Measurements from ENCODE around the gene OR6X1.
"Not testable (repeated sequence)": the region's sequence is repeated elsewhere in the genome, so short reads cannot be mapped to it uniquely, and the experiment has no call there.

The OR6X1 gene

GRCh38 chr11:123725995-123726655 is 28.2 kb downstream of the OR6X1 start:
- H3K4me1 ChIP-seq (ENCODE audit: insufficient read depth, low read length): no peaks in the 10 kb centered on the region
- H3K9ac ChIP-seq (ENCODE audit: low read depth, low read length): no peak overlapping the region
- H3K27ac ChIP-seq (ENCODE audit: low read length): no peak overlapping the region
- H3K4me3 ChIP-seq (ENCODE audit: low read length): no peak overlapping the region
- H3K36me3 ChIP-seq (ENCODE audit: insufficient read depth, low read depth, low read length): peaks cover 83% of the 10 kb centered on the region
- no peaks in the 10 kb centered on the region; the same call in none of the 2 replicates for H3K9me3 ChIP-seq (ENCODE audit: insufficient read depth, low read depth, low read length)
- no peaks in the 10 kb centered on the region for H3K27me3 ChIP-seq (ENCODE audit: insufficient read depth, low read length)

GRCh38 chr11:123719452-123719851 is 34.9 kb downstream of the OR6X1 start:
- Histone ChIP-seq H3K4me3 (ENCODE audit: low read length) (no peak overlapping the region), H3K4me1 (ENCODE audit: insufficient read depth, low read length) (no peaks in the 10 kb centered on the region), H3K9ac (ENCODE audit: low read depth, low read length) (no peak overlapping the region), H3K27ac (ENCODE audit: low read length) (no peak overlapping the region), H3K27me3 (ENCODE audit: insufficient read depth, low read length) (no peaks in the 10 kb centered on the region), H3K36me3 (ENCODE audit: insufficient read depth, low read depth, low read length) (peaks cover 16% of the 10 kb centered on the region), H3K9me3 (ENCODE audit: insufficient read depth, low read depth, low read length) (no peaks in the 10 kb centered on the region; the same call in 1 of the 2 replicates)

DNA sequence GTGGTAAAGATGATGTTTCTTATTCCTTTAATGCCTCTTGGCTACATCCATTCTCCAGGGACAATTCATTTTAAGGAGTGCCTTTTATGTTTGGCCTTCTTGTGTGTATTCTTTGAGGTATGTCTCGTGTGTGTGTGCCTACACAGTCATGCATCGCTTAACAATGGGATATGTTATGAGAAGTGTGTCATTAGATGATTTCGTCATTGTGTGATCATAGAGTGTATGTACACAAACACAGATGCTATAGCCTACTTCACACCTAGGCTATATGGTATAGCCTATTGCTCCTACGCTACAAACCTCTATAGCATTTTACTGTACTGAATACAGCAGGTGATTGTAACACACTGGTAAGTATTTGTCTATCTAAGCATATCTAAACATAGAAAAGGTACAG is 35.8 kb downstream of the OR6X1 start:
- no peaks in the 10 kb centered on the region for H3K4me1 ChIP-seq (ENCODE audit: insufficient read depth, low read length)
- H3K27me3 ChIP-seq (ENCODE audit: insufficient read depth, low read length): no peaks in the 10 kb centered on the region
- no peak overlapping the region for H3K9ac ChIP-seq (ENCODE audit: low read depth, low read length)
- H3K36me3 ChIP-seq (ENCODE audit: insufficient read depth, low read depth, low read length): peaks cover 6% of the 10 kb centered on the region; the same call in 1 of the 2 replicates
- H3K9me3 ChIP-seq (ENCODE audit: insufficient read depth, low read depth, low read length): no peaks in the 10 kb centered on the region
- H3K4me3 ChIP-seq (ENCODE audit: low read length): no peak overlapping the region
- no peak overlapping the region for H3K27ac ChIP-seq (ENCODE audit: low read length)

DNA sequence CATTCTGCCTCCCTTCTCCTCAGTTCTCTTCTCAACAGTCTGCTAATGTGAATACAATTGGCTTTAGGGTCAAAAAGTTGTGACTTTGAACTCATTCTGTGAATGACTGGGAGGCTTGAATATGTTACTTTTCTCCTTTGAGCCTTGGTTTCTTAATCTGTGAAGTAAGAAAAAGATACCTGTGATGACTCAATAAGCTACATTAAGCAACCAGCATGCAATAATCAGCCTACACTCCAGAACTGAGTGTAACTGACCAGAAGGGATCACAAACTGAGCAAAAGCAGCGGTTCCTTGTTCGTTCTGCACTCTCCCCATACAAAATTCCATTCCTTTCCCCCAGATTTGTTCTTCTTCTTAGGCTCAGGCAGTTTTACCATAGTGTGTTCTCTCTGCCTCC is 36.3 kb downstream of the OR6X1 start:
- Histone ChIP-seq H3K4me1 (ENCODE audit: insufficient read depth, low read length) (no peaks in the 10 kb centered on the region), H3K27ac (ENCODE audit: low read length) (no peak overlapping the region), H3K27me3 (ENCODE audit: insufficient read depth, low read length) (no peaks in the 10 kb centered on the region), H3K4me3 (ENCODE audit: low read length) (no peak overlapping the region), H3K9ac (ENCODE audit: low read depth, low read length) (no peak overlapping the region), H3K9me3 (ENCODE audit: insufficient read depth, low read depth, low read length) (no peaks in the 10 kb centered on the region), H3K36me3 (ENCODE audit: insufficient read depth, low read depth, low read length) (0 out of 2 replicates have a peak, but pooled peaks cover 2% of the 10 kb centered on the region)

GRCh38 chr11:123712627-123713026 is 41.7 kb downstream of the OR6X1 start:
- not testable (repeated sequence) for H3K4me1 ChIP-seq (ENCODE audit: insufficient read depth, low read length); H3K27me3 ChIP-seq (ENCODE audit: insufficient read depth, low read length); H3K4me3 ChIP-seq (ENCODE audit: low read length); H3K27ac ChIP-seq (ENCODE audit: low read length); H3K9me3 ChIP-seq (ENCODE audit: insufficient read depth, low read depth, low read length); H3K36me3 ChIP-seq (ENCODE audit: insufficient read depth, low read depth, low read length); H3K9ac ChIP-seq (ENCODE audit: low read depth, low read length)

DNA sequence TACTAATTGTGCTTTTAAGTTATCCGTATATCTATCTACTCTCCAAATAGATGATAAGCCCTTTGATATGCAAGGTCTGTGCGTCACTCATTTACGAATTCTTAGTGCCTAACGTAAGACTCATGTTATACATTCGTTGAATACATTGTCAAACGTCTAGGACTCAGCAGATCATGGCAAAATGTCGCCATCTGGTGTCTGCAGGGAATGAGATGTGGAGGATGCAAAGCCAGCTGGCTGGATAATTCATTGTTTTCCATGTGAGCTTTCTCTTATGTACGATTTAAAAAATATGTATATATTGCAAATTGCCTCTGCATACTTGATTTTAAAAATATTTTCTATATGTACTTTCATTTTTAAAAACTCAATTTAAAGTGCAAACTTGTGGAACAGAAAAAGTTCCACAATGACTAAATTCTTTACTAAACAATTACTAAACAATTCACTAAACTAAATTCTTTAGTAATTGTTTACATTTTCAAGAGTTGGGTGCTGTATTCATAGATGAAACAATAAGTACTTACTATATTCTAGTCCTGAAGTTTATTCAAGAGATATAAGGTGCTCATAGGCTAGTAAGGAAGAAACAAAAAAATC is 46.6 kb downstream of the OR6X1 start:
- Histone ChIP-seq H3K9ac (ENCODE audit: low read depth, low read length) (no peak overlapping the region), H3K9me3 (ENCODE audit: insufficient read depth, low read depth, low read length) (no peaks in the 10 kb centered on the region), H3K4me1 (ENCODE audit: insufficient read depth, low read length) (no peaks in the 10 kb centered on the region), H3K27me3 (ENCODE audit: insufficient read depth, low read length) (no peaks in the 10 kb centered on the region), H3K36me3 (ENCODE audit: insufficient read depth, low read depth, low read length) (no peaks in the 10 kb centered on the region), H3K27ac (ENCODE audit: low read length) (no peak overlapping the region), H3K4me3 (ENCODE audit: low read length) (no peak overlapping the region)

- Histone ChIP-seq H3K36me3 (ENCODE audit: insufficient read depth, low read depth, low read length) (no peaks in the 10 kb centered on the region), H3K27ac (ENCODE audit: low read length) (no peak overlapping the region), H3K9ac (ENCODE audit: low read depth, low read length) (no peak overlapping the region), H3K9me3 (ENCODE audit: insufficient read depth, low read depth, low read length) (no peaks in the 10 kb centered on the region), H3K4me3 (ENCODE audit: low read length) (no peak overlapping the region), H3K4me1 (ENCODE audit: insufficient read depth, low read length) (no peaks in the 10 kb centered on the region), H3K27me3 (ENCODE audit: insufficient read depth, low read length) (no peaks in the 10 kb centered on the region)
Measured at GRCh38 chr11:123707206-123707605, 47.1 kb downstream of the OR6X1 start.

DNA sequence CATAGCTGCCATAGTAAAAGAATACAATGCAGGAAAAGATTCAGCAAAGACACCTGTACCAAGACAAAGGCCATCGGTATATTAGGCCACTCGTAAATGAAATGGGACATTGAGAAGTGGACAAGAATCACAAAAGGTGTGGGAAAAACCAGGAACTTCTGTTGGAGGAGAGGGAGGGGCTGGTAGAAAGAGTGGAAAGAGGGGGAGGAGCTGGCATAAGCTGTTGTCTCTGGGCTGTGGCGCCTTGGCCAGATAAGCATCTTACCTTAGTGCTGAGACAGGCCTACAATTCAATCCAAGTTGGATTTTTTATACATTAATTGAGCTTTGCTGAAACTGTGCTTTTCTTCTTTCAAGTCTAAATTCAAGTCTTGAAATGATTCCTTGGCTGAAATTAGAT is 50.0 kb downstream of the OR6X1 start:
- H3K9ac ChIP-seq (ENCODE audit: low read depth, low read length): no peak overlapping the region
- H3K9me3 ChIP-seq (ENCODE audit: insufficient read depth, low read depth, low read length): no peaks in the 10 kb centered on the region
- no peaks in the 10 kb centered on the region for H3K4me1 ChIP-seq (ENCODE audit: insufficient read depth, low read length)
- H3K27ac ChIP-seq (ENCODE audit: low read length): no peak overlapping the region
- no peaks in the 10 kb centered on the region for H3K27me3 ChIP-seq (ENCODE audit: insufficient read depth, low read length)
- H3K36me3 ChIP-seq (ENCODE audit: insufficient read depth, low read depth, low read length): no peaks in the 10 kb centered on the region
- H3K4me3 ChIP-seq (ENCODE audit: low read length): no peak overlapping the region
